Measurements from ENCODE around the gene PCDHGB2.
"Not testable (repeated sequence)": the region's sequence is repeated elsewhere in the genome, so short reads cannot be mapped to it uniquely, and the experiment has no call there.

Gene PCDHGB2

DNA sequence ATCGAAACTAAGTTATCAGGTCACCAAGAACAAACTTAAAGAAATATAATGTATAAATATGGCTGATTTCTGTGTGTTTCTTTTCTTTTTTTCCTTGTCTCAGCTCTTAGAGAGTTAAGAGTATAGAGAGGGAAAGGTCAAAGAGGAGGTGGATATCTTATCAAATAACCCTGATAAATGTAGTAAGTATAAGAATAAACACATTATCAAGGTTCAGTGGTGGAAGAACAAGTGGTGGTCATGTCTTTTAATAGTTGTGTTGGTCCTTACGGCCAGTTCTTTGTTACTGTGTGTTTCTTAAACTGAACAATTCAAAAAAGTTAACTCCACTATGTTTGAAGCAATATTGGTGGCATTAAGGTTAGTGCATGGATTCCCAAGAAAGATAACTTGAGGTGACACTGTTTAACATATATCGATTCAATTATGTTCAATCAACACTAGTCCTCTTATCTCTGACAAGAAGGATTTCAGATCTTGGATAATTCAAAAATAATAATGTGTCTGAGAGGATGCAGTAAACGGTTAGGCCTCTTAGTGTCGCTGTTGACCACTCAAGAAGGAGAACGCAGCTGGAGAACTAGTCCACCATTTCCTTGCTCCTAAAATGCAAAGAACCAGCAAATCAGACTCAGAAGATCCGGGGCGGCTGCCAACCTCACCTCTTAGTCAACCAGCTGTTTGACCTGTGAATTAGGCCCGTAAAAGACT, 16.4 kb upstream of the PCDHGB2 start, which contains the start of gene PCDHGA3:
Gene PCDHGA3, plus strand, starts transcription at position 588 of the 711 bp plus-strand sequence. CDS start 205 bp downstream, outside the sequence.
- Histone ChIP-seq H3K9me2 (replicated peaks; ENCODE audit: low read depth, low read length) (no peaks in the 10 kb centered on the region), H3K36me3 (ENCODE audit: insufficient read depth, low read length) (no peaks in the 10 kb centered on the region), H3K4me2 (ENCODE audit: low read depth, low read length, poor library complexity, severe bottlenecking) (no peak within 1 kb of the TSS), H3K4me1 (ENCODE audit: insufficient read depth, low read length, poor library complexity, severe bottlenecking) (no peaks in the 10 kb centered on the region), H3F3A (ENCODE audit: low read depth) (no peaks in the 10 kb centered on the region), H3K9ac (ENCODE audit: low read depth, low read length, poor library complexity, severe bottlenecking) (no peak within 1 kb of the TSS), H4K20me1 (ENCODE audit: insufficient read depth, low read length, poor library complexity, severe bottlenecking) (no peaks in the 10 kb centered on the region), H2AFZ (ENCODE audit: low read length) (no peak within 1 kb of the TSS), H3K9me3 (ENCODE audit: insufficient read depth, low read depth, low read length) (no peaks in the 10 kb centered on the region), H3K27me3 (ENCODE audit: insufficient read depth, low read length, poor library complexity, severe bottlenecking) (no peaks in the 10 kb centered on the region), H3K4me3 (ENCODE audit: low read length, poor library complexity, severe bottlenecking) (no peak within 1 kb of the TSS), H3K79me2 (ENCODE audit: insufficient read depth, low read length) (no peaks in the 10 kb centered on the region)
- TF ChIP-seq, protein P1, sequence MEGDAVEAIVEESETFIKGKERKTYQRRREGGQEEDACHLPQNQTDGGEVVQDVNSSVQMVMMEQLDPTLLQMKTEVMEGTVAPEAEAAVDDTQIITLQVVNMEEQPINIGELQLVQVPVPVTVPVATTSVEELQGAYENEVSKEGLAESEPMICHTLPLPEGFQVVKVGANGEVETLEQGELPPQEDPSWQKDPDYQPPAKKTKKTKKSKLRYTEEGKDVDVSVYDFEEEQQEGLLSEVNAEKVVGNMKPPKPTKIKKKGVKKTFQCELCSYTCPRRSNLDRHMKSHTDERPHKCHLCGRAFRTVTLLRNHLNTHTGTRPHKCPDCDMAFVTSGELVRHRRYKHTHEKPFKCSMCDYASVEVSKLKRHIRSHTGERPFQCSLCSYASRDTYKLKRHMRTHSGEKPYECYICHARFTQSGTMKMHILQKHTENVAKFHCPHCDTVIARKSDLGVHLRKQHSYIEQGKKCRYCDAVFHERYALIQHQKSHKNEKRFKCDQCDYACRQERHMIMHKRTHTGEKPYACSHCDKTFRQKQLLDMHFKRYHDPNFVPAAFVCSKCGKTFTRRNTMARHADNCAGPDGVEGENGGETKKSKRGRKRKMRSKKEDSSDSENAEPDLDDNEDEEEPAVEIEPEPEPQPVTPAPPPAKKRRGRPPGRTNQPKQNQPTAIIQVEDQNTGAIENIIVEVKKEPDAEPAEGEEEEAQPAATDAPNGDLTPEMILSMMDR (conservative IDR thresholded peaks at IDR 0.05; ENCODE audit: low read length), result peak; percentile 40; the same call in 1 of the 2 replicates
- TF ChIP-seq EZH2phosphoT487 (IDR thresholded peaks at IDR 0.05; ENCODE audit: borderline replicate concordance), result no peak

DNA sequence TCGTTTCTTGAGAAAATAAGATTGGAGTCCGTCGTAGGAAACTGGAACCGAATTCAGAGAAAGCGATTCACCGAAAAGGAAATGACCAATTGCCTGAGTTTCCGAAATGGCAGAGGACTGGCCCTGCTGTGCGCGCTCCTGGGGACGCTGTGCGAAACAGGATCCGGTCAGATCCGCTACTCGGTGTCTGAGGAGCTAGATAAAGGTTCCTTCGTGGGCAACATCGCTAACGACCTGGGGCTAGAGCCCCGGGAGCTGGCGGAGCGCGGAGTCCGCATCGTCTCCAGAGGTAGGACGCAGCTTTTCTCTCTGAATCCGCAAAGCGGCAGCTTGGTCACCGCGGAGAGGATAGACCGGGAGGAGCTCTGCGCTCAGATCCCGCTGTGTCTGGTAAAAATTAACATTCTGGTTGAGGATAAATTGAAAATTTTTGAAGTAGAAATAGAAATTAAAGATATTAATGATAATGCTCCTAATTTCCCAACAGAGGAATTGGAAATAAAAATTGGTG, 15.8 kb upstream of the PCDHGB2 start:
- Histone ChIP-seq H3K79me2 (ENCODE audit: insufficient read depth, low read length) (no peaks in the 10 kb centered on the region), H3K36me3 (ENCODE audit: insufficient read depth, low read length) (no peaks in the 10 kb centered on the region), H3K9me2 (replicated peaks; ENCODE audit: low read depth, low read length) (no peaks in the 10 kb centered on the region), H3K27me3 (ENCODE audit: insufficient read depth, low read length, poor library complexity, severe bottlenecking) (no peaks in the 10 kb centered on the region), H4K20me1 (ENCODE audit: insufficient read depth, low read length, poor library complexity, severe bottlenecking) (no peaks in the 10 kb centered on the region), H3K4me1 (ENCODE audit: insufficient read depth, low read length, poor library complexity, severe bottlenecking) (no peaks in the 10 kb centered on the region), H3F3A (ENCODE audit: low read depth) (no peaks in the 10 kb centered on the region), H3K9ac (ENCODE audit: low read depth, low read length, poor library complexity, severe bottlenecking) (no peak overlapping the region), H2AFZ (ENCODE audit: low read length) (no peak overlapping the region), H3K4me2 (ENCODE audit: low read depth, low read length, poor library complexity, severe bottlenecking) (no peak overlapping the region), H3K4me3 (ENCODE audit: low read length, poor library complexity, severe bottlenecking) (no peak overlapping the region), H3K9me3 (ENCODE audit: insufficient read depth, low read depth, low read length) (no peaks in the 10 kb centered on the region)
- TF ChIP-seq, protein P1 (conservative IDR thresholded peaks at IDR 0.05; ENCODE audit: low read length), result no peak
- no peak for TF ChIP-seq EZH2phosphoT487 (IDR thresholded peaks at IDR 0.05; ENCODE audit: borderline replicate concordance)

DNA sequence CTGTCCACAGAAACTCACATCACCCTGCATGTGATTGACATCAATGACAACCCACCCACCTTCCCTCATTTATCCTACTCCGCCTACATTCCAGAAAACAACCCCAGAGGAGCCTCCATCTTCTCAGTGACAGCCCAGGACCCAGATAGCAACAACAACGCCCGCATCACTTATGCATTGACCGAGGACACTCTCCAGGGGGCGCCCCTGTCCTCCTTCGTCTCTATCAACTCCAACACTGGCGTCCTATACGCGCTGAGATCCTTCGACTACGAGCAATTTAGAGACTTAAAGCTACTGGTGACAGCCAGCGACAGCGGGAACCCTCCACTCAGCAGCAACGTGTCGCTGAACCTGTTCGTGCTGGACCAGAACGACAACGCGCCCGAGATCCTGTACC, 14.5 kb upstream of the PCDHGB2 start:
- TF ChIP-seq EZH2phosphoT487 (IDR thresholded peaks at IDR 0.05; ENCODE audit: borderline replicate concordance), result no peak
- TF ChIP-seq, protein P1 (conservative IDR thresholded peaks at IDR 0.05; ENCODE audit: low read length), result 0 out of 2 replicates have a peak, but pooled peaks have one; percentile 15
- Histone ChIP-seq H3K79me2 (ENCODE audit: insufficient read depth, low read length) (no peaks in the 10 kb centered on the region), H3K36me3 (ENCODE audit: insufficient read depth, low read length) (no peaks in the 10 kb centered on the region), H3K9me2 (replicated peaks; ENCODE audit: low read depth, low read length) (no peaks in the 10 kb centered on the region), H3K4me2 (ENCODE audit: low read depth, low read length, poor library complexity, severe bottlenecking) (no peak overlapping the region), H3K27me3 (ENCODE audit: insufficient read depth, low read length, poor library complexity, severe bottlenecking) (no peaks in the 10 kb centered on the region), H2AFZ (ENCODE audit: low read length) (no peak overlapping the region), H3F3A (ENCODE audit: low read depth) (no peaks in the 10 kb centered on the region), H3K9ac (ENCODE audit: low read depth, low read length, poor library complexity, severe bottlenecking) (no peak overlapping the region), H4K20me1 (ENCODE audit: insufficient read depth, low read length, poor library complexity, severe bottlenecking) (no peaks in the 10 kb centered on the region), H3K4me3 (ENCODE audit: low read length, poor library complexity, severe bottlenecking) (no peak overlapping the region), H3K9me3 (ENCODE audit: insufficient read depth, low read depth, low read length) (no peaks in the 10 kb centered on the region), H3K4me1 (ENCODE audit: insufficient read depth, low read length, poor library complexity, severe bottlenecking) (no peaks in the 10 kb centered on the region)

DNA sequence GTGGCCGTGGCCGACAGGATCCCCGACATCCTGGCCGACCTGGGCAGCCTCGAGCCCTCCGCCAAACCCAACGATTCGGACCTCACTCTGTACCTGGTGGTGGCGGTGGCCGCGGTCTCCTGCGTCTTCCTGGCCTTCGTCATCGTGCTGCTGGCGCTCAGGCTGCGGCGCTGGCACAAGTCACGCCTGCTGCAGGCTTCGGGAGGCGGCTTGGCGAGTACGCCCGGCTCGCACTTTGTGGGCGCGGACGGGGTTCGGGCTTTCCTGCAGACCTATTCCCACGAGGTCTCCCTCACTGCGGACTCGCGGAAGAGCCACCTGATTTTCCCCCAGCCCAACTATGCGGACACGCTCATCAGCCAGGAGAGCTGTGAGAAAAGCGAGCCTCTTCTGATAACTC, 13.8 kb upstream of the PCDHGB2 start:
- H3K9ac ChIP-seq (ENCODE audit: low read depth, low read length, poor library complexity, severe bottlenecking); H3K9me2 ChIP-seq (replicated peaks; ENCODE audit: low read depth, low read length); H2AFZ ChIP-seq (ENCODE audit: low read length): not testable (repeated sequence)

More for the DNA sequence above, 13.8 kb upstream of the PCDHGB2 start:
- H3K4me2 ChIP-seq (ENCODE audit: low read depth, low read length, poor library complexity, severe bottlenecking); H3K79me2 ChIP-seq (ENCODE audit: insufficient read depth, low read length); H3K4me1 ChIP-seq (ENCODE audit: insufficient read depth, low read length, poor library complexity, severe bottlenecking); H3F3A ChIP-seq (ENCODE audit: low read depth); H4K20me1 ChIP-seq (ENCODE audit: insufficient read depth, low read length, poor library complexity, severe bottlenecking); H3K9me3 ChIP-seq (ENCODE audit: insufficient read depth, low read depth, low read length); H3K36me3 ChIP-seq (ENCODE audit: insufficient read depth, low read length); H3K27me3 ChIP-seq (ENCODE audit: insufficient read depth, low read length, poor library complexity, severe bottlenecking); H3K4me3 ChIP-seq (ENCODE audit: low read length, poor library complexity, severe bottlenecking): not testable (repeated sequence)

Measured in Loucy (cell line).